HG03558 (cell line): ENCODE data around the gene TMEM116.
"Not testable (repeated sequence)": the region's sequence is repeated elsewhere in the genome, so short reads cannot be mapped to it uniquely, and the experiment has no call there.

ENCODE experiments used
- ATAC-seq: cut with Tn5 transposase; IDR thresholded peaks from one replicate; pipeline ENCODE4 v1.9.1; 2021; ENCODE audit warnings: moderate number of reproducible peaks; ENCODE audit not compliant: unreplicated experiment; ENCODE audit errors: extremely low read depth

TMEM116 gene

DNA sequence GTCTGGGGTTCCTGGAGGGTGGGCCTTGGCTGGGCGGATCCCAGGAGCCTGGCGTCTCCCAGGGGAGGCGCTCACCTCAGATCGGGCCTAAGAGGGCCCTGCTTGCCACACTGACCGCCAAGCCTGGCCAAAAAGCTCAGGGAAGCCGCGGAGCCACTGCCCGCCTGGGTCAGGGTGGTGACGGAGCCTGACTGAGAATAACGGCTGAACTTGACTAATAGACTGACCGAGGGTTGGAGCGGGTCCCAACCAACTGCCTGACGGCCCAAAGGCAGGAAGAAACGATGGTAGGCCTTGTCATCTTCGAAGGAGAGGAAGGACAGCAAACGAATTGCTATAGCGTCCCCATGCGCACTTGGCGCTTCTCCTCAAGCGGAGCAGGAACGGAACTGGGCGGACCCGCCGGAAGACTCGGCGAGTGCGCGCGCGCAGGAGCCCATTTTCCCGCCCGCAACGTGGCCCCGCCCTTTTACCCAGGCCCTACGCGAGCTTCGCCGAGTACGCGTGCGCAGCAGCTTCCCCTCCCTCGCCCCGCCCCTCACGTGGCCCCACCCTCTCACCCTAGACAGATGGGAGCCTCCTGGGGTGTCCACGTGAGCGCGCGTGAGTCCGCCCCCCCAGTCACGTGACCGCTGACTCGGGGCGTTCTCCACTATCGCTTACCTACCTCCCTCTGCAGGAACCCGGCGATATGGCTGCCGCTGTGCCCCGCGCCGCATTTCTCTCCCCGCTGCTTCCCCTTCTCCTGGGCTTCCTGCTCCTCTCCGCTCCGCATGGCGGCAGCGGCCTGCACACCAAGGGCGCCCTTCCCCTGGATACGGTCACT, at the start of gene TMEM116, which contains the start of gene ERP29:
TSS of gene TMEM116 (minus strand) at position 391 of the 826 bp plus-strand sequence. CDS start 7,895 bp downstream, outside the sequence.
TSS of gene ERP29 (plus strand) at position 652 of the 826 bp plus-strand sequence. CDS start at position 692, 40 bp downstream.
- peak; percentile 46 for ATAC-seq

- ATAC-seq, result no peak
Observed at GRCh38 chr12:112061137-112061536, 48.2 kb upstream of the TMEM116 start.

DNA sequence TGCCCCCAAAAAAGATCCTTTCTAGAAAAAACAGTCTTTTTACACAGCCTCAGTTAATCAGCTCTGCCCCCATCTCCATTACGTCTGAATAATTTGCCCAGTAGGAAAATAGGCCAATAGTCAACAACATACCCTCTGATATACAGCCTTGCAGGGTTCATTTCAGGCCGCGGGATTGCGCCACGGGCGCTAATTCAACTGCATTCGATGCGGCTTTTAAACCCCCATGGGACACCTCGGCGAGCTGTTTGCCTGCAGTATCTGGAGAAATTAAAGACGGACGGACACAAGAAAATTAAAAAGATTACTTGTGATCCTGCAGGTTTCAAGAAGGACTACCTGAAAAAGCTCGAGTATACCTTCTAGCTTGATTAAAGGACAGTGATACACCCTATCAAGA, 36.4 kb upstream of the TMEM116 start:
- no peak for ATAC-seq

GRCh38 chr12:112046003-112046402, 33.0 kb upstream of the TMEM116 start:
- ATAC-seq, result no peak

GRCh38 chr12:112036614-112037013, 23.6 kb upstream of the TMEM116 start:
- not testable (repeated sequence) for ATAC-seq

DNA sequence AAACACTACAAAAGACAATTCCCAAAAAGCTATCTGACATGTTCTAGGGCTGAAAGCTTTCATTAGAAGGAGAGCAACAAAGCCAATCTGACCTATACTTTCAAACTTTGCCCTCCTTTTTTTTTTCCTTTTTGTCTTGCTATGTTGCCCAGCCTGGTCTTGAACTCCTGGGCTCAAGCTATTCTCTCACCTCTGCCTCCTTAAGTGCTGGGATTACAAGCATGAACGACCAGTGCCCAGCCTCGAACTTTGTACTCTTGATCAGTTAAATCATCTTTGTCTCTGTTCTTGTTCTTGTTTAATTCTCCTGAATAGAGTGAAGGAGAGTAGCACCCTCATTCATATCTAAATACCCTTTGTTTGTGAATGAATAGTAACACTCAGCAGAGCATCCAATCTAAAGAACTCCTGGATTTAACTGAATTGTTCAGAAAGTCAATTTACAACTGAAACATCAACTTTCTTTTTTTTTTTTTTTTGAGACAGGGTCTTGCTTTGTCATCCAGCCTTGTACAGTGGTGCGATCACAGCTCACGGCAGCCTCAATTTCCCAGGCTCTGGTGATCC, 22.3 kb upstream of the TMEM116 start:
- no peak for ATAC-seq

- ATAC-seq, result no peak
Observed at GRCh38 chr12:112032292-112032691, 19.3 kb upstream of the TMEM116 start.

DNA sequence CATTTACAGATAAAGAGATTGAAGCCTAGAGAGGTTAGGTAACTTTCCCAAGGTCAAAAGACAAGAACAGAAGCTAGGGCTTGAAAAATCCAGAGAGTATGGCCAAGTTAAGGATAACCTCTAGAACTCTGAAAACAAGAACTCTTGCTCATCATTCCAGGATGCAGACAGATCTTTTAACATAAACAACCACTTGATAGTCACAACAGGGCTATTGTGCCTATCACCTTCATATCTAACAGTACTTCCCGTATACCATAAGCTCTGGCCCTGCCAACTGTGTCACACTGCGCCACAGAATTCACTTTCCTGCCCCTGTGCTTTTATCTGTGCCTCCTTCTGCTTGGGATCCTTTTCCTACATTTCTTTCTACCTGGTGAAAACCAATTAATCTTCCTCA, 18.5 kb upstream of the TMEM116 start:
- no peak for ATAC-seq

- ATAC-seq, result no peak
Observed at GRCh38 chr12:112029301-112029700, 16.3 kb upstream of the TMEM116 start.

DNA sequence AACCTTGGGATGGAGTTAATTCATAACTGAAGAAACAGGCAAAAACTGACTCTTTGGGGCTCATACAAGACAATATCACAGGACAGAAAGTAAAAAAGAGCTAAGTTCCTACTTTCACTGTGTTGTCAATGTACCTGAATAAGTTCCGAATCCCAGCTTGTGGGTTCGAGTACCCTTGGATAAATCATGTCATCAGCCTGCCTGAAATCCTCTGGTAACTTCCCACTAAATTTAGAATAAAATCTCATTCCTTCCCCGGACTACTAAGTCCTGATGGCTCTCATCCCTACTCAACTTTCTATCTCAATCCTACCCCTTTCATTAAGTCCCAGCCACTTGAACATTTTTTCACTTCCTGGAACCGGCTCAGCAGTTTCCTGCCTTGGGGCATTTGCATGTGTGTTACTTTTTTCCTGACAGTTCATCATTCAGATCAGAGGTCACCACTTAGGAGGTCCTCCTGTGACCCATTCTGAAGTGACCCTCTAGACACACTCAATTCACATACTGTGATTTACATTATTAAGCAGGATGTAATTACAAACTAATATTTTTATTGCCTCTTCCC, 12.9 kb upstream of the TMEM116 start:
- ATAC-seq, result no peak

DNA sequence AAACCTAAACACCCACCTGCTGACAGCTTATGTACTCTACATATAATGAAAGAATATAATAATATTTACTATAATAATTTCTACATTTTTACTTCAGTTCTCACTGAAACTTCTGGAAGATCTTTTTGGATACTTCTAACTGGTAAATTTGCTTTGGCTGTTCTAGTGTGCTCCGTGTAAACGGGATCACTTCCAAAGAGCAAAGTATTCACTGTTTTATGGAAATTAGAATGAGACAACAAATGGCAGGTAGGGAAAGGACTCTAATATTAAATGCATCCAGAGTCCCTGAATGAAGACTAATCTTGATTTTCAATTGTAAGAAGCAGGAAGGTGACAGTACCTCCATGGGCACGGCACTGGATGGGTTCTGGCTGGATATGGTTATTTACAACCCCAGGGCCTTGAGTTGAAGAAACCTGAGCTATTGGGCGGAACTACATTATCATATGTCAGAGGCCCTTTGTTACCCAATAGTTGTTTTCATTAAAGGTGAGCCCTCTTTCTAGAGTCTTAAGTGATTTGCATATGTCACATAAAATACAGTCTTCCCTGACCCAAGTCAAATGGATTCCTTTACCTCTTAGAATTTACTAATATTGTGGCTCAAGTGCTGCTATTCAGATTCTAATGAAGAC, 10.9 kb upstream of the TMEM116 start:
- ATAC-seq, result no peak

GRCh38 chr12:112022241-112023016, 9.5 kb upstream of the TMEM116 start:
- no peak for ATAC-seq

GRCh38 chr12:112020947-112021457, 8.0 kb upstream of the TMEM116 start:
- ATAC-seq, result no peak

- ATAC-seq, result no peak
Observed at GRCh38 chr12:112018571-112019237, 5.7 kb upstream of the TMEM116 start.

DNA sequence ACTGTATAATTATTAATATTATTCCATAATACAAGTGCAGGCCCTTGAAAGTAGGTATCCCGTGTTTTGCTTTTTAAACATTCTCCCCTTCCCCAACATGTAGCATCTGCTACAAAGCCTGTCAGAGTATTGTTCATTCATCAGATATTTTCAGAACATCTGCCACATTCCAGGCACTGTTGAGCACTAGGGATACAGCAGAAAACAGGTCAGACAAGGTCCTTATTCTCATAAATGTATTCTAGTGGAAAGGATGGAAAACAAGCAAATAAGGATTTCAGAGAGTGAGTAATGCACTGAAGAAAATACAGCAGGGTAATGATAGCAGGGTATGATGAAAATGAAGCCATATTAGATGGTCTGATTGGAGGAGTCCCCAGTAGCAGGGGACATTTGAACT, 4.1 kb upstream of the TMEM116 start:
- ATAC-seq, result no peak

DNA sequence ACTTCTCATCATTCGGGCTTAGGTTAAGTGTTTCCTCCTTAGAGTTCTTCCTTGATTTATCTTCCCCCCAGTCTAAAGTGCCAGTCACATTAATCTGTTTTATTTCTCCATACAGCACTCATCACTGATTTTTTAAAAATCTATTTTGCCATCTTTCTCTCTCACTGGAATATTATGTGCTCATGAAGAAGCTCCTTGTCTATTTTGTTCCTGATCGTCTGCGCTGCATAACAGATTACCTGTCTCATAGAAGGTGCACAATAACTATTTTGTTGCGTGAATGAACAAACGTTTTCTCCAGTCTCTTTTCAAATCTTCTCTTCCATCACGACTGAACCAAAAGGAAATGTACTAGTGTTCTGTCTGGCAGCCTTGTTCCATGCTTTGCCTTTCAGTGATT, 3.0 kb upstream of the TMEM116 start:
- ATAC-seq, result no peak

- ATAC-seq, result no peak
Observed at GRCh38 chr12:112013601-112014402, 837 bp upstream of the TMEM116 start.

GRCh38 chr12:112011685-112012084, 1.3 kb downstream of the TMEM116 start:
- ATAC-seq, result no peak
